Limb (tissue), 2 donors: ENCODE measurements around the gene PTPRJ.
"Not testable (repeated sequence)": the region's sequence is repeated elsewhere in the genome, so short reads cannot be mapped to it uniquely, and the experiment has no call there.

Source experiments
- DNase-seq, 2 donors: peaks; one replicate each; pipeline ENCODE4 v3.0.0-alpha.2; 2016; ENCODE audit errors: extremely low spot score in 2 of 2

PTPRJ gene

DNA sequence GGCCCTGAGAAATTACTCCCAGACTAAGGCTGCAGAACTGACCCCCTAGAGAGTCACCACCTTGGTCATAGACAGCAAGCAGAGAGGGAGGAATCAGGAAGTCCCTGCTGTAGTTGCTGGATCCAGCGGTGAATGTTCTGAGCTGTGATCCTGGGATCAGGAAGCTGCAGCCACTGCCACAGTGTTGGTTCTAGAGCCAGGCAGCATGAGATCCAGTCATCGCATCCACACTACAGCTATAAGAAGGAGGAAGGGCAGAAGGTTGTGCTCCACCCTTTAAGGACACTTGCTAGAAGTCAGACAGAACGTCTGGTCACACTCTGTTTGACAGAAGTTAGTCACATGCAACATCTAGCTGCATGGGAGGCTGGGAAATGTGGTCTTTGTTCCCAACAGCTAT is 131.5 kb downstream of the PTPRJ start:
- DNase-seq: peak in 1 of 2 donors; percentile 18

DNA sequence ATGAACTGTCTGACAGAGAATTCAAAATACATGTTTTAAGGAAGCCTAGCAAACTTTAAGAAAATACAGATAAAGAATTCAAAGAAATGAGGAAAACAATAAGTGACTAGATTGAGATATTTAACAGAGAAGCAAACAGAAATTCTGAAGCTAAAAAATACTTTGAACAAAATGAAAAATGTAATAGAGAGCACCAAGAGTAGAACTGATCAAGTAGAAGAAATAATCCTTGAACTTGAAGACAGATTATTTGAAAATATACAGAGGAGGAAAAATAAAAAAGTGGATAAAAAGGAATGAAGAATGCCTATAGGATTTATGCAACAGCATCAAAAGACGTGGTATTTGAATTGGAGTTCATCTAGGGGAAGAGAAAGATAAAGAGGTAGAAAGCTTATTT is 134.4 kb downstream of the PTPRJ start:
- DNase-seq: no peak

DNA sequence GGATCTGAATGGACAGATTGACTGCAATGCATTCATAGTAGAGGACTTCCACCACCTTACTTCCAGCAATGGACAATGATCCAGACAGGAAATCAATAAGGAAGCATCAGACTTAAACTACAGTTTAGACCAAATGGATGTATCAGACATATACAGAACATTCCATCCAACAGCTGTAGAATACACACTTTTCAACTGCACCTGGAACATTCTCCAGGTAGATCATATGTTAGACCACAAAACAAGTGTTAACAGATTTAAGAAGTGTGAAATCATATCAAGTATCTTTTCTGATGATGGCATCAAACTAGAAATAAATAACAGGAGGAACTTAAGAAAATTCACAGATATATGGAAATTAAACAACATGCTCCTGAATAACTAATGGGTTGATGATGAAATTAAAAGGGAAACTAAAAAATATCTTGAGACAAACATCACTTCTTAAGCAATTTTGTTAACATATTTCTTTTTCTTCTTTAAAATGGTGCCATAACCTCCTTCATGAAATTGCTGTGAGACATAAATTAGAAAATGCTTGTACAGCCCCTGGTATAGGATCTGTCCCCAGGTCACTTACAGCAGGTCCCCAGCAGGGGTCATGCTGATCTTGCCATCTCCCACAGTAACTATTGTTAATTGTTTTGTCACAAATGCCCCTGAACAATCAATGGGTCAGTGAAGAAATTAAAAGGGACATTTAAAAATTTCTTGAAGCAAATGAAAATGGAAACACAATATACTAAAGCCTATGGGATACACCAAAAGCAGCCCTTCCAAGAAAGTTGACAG is 136.3 kb downstream of the PTPRJ start:
- DNase-seq: no peak

DNA sequence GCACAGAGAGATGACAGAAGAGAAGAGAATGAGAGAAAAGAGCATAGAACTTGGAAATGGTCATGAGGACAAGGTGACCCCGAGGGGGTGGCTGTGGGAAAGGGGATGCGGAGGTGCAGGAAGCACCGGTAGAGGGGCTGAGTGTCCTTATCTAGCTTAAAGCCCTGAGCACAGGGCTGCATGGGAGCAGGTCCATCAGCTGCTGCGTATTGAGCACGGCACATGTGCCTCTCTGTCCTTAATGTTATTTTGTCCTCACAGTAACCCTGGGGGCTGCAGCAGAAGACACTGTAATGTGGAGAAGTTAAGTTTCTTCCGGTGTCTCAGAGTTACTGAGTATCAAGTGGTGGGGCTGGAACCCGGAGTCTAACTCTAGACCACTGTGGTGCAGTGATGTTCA is 141.9 kb downstream of the PTPRJ start:
- DNase-seq: no peak

DNA sequence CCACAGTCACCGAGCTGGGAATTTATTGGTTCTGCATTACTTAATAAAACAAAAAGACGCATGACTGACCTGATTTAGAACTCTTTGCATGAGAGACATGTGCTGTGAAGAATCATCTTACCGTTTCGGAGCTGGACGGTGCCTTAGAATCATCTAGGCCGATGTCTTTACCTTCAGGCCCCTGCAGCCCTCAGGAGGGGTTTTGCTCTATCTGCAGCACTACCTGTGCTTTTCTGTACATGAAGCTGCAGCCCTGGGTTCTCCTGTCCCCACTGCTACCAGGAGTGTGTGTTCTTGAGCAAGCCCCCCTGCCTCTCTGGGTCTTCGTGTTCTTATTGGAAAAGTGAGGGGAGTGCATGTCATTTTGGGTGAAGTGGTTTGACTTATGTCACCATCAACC is 142.3 kb downstream of the PTPRJ start:
- DNase-seq: no peak

DNA sequence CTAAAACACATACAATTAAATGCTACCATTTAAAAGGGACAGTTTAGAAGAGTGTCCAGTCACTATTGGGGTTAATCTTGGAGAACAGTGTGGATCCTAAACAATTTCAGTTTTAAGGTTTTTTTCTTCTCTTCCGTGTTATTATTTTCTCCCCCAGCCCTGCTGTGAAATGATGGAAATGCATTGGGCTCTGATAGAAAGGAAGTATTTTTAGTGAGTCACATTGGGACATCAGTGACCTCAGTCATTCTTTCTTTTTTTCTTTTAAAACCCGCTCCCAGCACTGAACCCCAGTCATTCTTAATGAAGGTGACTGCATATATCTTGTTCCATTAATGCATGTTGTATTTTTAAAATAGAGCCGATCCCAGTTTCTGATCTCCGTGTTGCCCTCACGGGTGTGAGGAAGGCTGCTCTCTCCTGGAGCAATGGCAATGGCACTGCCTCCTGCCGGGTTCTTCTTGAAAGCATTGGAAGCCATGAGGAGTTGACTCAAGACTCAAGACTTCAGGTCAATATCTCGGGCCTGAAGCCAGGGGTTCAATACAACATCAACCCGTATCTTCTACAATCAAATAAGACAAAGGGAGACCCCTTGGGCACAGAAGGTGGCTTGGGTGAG is 143.0 kb downstream of the PTPRJ start:
- DNase-seq: no peak

DNA sequence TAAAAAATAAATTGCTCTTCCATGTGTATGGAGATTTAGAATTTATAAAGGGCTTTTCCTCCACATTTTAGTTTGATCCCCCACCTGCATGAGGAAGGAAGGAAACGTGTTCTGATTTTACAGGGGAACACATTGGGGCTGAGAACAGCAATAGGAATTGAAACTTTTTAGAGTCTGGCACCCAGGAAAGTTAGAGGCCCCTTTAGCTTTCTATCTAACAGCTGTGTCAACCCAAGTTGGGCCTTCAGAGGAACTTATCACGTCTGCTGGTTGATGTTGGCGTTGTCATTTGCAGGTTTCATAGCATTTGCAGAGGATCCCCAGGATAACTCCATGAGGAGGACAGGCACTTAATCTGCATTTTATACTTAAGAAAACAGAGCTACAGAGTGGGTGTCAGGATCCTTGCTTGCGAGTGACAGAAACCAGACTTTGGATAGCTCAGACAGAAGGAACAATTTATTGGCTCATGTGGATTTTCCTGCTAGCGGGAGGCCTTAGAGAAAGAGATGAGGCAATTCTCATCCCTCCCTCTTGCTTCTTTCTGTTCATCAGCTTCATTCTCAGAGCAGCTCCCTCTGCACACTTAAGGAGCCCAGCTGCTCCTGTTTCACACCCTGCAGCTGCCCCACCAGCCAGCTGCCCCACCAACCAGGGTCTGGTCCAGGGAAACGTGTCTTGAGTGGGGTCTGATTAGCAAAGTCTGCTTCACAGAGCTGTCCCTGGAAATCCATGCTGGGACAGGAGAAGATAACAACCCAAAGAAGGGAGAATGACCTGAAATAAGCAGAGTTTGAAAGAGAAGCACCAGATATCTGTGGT is 143.8 kb downstream of the PTPRJ start:
- no peak for DNase-seq

DNA sequence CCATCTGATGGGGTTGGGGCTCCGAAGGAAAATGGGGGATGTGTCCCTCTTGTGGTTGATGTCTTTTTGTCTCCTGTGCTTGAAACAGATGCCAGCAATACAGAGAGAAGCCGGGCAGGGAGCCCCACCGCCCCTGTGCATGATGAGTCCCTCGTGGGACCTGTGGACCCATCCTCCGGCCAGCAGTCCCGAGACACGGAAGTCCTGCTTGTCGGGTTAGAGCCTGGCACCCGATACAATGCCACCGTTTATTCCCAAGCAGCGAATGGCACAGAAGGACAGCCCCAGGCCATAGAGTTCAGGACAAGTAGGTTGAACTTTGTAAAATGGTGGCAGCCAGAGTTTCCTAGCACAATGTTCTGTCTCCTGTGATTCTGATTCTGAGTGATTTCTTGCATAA is 144.5 kb downstream of the PTPRJ start:
- DNase-seq: no peak

DNA sequence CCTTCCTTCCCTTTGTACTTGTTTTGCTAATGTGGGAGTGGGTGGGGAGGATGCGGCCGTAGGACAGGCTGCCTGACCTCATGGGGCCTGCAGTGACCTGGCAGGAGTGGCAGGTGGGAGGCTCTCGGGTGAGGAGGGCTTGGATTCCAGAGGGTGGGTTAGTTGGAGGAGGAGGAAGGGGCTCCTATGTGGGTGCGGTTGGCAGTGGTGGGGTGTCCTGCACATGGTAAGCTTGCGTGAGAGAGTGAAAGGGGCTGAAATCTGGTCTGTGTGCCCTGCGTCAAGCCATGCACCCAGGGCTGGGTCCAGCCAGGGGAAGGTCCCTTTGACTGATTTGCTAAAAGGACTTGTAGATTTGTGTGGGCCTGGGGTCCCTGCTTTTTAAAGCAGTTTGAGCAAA is 145.5 kb downstream of the PTPRJ start:
- no peak for DNase-seq

DNA sequence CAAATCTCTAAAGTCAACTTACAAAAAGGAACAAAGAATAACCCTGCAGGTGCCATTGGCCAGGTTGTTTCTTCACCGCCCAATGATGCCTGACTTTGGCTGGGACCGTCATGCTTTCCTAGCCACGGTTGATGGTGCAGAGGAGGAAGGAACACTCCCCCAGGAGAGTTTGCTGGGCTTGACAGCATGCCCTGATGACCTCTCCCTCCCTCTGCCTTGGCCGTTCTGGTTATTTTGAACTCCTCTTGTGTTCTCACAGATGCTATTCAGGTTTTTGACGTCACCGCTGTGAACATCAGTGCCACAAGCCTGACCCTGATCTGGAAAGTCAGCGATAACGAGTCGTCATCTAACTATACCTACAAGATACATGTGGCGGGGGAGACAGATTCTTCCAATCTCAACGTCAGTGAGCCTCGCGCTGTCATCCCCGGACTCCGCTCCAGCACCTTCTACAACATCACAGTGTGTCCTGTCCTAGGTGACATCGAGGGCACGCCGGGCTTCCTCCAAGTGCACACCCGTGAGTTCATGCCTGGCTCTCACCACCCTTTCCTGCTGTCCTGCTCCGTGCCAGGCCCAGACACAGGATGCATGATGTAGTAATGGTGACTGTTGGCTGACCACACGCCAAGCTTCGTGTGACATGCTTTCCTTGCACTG is 147.3 kb downstream of the PTPRJ start:
- DNase-seq: no peak

DNA sequence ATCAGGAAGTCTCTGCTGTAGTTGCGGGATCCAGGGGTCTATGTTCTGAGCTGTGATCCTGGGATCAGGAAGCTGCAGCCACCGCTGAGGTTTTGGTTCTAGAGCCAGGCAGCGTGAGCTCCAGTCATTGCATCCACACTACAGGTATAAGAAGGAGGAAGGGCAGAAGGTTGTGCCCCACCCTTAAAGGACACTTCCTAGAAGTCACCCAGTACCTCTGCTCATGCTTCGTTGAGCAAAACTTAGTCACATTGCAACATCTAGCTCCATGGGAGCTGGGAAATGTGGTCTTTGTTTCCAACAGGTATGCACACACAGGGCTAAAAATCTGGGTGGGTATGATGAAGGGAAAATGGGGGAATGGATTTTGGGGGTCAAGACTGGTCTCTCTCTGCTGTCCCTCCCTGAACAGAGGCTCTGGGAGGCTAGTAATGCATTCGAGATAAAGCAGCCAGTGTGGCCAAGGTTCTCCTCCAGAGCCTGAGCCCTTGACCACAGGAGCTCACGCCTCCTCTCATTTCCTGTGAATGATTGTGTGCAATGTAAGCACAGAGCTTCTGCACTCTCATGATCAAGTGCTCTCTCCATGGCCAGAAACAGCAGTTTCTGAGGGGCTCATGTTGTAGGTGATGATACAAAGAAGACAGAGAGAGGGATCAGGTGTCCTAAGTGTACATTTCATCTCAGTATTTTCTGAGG is 149.5 kb downstream of the PTPRJ start:
- DNase-seq: no peak

DNA sequence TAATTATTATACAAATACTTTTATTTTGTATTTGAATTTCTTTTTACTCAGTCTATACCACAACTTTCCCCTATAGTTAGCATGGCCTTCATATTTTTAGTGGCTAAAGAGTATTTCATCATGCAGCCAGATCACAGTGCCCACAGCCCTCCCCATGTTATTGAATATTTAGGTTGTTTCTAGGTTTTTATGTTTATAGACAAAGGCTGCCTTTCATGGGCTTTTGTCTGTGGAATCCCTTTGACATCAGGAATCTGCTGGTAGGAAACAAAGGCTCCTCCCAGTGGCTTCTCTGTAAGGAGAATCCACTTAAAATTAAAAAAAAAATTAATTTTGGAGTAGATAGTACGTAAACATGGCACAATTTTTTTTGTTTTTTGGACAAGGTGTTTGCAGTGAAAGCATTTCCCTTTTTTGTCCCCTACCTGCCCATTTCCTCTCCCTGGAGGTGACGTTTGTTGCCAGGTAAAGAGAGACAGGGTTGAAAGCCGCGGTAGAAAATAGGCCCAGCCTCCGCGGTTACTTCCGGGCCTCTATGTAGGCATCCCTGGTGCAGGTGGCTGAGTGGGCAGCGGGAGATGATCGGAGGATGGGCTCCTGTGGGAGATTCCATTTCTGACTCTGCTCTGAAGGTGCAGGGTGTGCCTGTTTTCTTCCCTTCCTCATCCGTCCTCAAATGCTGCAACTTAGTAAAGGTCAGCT is 154.0 kb downstream of the PTPRJ start:
- no peak for DNase-seq

DNA sequence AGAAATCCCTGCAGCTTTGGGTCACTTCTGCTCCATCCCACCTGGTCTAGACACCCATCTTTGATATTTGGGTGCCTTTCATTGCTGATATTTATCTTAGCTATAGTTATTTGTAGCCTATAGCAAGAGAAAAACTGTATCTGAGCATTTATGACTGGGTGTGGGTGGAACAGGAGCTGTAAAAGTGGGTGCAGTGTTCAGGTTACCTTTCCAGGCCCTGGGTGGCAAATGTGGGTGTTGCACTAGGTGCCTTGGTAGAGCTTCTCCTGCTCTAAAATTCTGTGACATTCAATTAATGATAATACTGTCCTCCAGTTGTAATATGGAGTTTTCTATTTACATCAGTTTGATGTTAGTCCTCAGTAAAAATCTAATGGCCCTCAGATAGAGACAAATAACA is 157.9 kb downstream of the PTPRJ start:
- no peak for DNase-seq

DNA sequence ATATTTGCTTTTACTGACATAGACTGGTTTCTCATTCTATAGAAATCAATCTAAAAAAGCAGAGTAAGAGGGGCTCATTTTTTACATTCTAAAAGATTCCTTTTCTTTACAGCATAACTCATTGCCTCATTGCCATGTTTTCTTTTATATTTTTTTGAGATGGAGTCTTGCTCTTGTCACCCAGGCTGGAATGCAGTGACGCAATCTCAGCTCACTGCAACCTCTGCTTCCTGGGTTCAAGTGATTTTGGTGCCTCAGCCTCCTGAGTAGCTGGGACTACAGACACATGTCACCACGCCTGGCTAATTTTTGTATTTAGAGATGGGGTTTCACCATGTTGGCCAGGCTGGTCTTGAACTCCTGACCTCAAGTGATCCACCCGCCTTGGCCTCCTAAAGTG is 159.5 kb downstream of the PTPRJ start:
- DNase-seq: not testable (repeated sequence)

DNA sequence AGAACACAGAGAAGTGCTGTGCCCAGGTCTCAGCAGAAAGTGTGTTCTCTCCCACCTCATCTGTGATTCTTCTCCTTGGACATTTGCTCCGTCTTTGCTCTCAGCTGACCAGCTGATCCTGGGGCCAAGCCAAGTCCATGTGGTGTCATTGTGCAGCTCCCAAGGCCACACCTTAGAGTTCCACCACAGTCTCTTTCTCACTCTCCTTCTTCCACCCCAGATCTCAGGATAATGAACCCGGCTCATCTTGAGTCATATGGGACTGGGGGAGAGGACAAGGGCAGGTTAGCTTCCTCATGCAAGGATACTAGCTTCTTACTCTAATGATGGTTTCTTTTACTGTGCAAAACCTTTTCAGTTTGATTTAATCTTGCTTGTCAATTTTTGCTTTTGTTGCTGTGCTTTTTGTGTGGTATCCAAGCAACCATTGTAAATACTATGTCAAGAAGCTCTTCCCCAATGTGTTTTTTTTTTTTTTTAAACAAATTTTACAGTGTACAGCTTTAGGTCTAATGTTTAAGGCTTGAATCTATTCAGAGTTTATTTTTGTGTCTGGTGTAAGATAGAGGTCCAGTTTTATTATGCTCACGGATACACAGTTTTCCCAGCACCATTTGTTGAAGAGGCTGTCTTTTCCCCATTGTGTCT is 161.2 kb downstream of the PTPRJ start:
- DNase-seq: no peak

DNA sequence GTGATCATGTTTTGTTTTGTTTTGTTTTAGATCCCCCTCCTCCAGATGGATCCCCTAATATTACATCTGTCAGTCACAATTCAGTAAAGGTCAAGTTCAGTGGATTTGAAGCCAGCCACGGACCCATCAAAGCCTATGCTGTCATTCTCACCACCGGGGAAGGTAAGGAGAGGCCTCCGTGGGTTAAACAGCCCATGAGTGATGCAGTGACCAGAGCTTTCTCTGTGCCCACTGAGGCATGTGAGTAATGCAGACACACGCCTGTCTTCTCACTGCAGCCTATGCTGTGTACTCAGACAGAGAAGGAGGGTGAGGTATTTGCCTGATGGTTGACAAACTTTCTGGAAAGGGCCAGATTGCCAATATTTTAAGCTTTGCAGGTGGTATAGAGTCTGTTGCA is 162.5 kb downstream of the PTPRJ start:
- DNase-seq: no peak

DNA sequence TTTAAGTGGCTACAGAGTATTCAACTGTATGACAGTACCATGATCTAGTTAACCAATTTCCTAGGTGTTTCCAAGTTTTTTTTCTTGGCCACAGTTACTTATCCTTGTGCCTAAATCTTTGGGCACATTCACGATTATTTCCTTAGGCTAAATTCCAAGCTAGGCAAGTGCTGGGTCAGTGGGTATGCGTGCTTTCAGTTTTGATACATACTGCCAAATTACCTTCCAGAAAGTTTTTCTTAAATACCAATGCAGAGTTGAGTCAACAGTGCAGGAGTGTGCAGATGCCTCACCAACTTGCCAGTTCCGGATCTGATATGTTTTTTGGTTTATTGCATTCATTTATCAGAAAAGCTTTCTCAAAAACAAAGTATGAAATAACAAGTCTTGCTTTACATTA is 168.4 kb downstream of the PTPRJ start:
- no peak for DNase-seq

DNA sequence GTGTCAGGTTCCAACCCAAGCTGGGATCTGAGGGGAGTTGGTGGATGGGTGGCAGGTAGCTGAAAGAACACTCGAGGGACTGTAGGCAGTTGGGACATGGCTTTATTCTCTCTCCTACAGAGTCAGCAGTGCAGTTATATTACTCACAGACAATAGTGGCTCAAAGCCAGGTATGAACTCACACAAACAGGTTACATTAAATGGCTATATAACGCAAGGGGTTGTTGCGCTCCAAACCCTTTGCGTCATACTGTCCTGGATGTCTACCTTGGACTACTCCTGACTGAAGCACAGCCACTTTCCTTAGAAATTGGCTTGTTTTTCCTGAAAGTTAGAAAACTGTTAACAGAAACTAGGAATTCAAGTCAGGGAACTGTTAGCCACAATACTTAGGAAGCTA is 169.9 kb downstream of the PTPRJ start:
- no peak for DNase-seq

DNA sequence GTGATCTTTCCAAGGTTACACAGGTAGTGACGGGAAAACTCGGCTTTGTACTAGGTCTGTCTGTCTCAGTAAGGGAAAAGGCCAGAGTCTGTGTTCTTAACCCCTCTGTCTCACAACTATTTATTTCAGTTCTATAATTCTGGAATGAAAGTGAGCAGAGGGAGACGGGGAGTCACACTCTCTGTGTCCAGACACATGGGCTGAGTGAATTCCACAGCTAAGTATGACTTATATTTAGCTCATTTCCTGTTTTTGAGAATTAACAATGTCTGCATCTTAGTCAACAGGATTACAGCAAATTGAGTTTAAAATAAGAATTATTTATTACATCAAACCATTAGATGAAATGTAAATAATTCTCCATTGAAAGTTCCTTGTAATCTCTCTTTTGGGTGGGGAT is 173.8 kb downstream of the PTPRJ start:
- no peak for DNase-seq
